HG03064 (cell line): Measurements from ENCODE around the gene FAAP20.
A peak's percentile ranks its signal among the peaks of the same experiment; 100 is the strongest.

Source experiments
- ATAC-seq: cut with Tn5 transposase; IDR thresholded peaks from one replicate; pipeline ENCODE4 v1.9.1; 2021; ENCODE audit warnings: low read depth; ENCODE audit not compliant: unreplicated experiment

Gene FAAP20

GRCh38 chr1:2230781-2231531 is 36.4 kb upstream of the FAAP20 start:
- no peak for ATAC-seq

- ATAC-seq = no peak
Observed at GRCh38 chr1:2229911-2230731, 35.5 kb upstream of the FAAP20 start.

GRCh38 chr1:2229037-2229864 is 34.7 kb upstream of the FAAP20 start:
- no peak for ATAC-seq

- ATAC-seq = no peak
Observed at GRCh38 chr1:2228694-2229036, 34.1 kb upstream of the FAAP20 start.

GRCh38 chr1:2228157-2228594 is 33.6 kb upstream of the FAAP20 start, which contains the start of gene SKI:
Gene SKI, plus strand, starts transcription at chr1:2228319. Its CDS starts 448 bp downstream, at chr1:2228767.
- no peak for ATAC-seq

GRCh38 chr1:2227346-2228156 is 33.0 kb upstream of the FAAP20 start:
- peak; percentile 86 for ATAC-seq

- no peak for ATAC-seq
Observed at GRCh38 chr1:2226525-2227345, 32.2 kb upstream of the FAAP20 start.

- ATAC-seq = no peak
Observed at GRCh38 chr1:2224631-2225428, 30.3 kb upstream of the FAAP20 start.

- ATAC-seq = no peak
Observed at GRCh38 chr1:2224170-2224584, 29.6 kb upstream of the FAAP20 start.

- ATAC-seq = no peak
Observed at GRCh38 chr1:2221271-2221670, 26.7 kb upstream of the FAAP20 start.

- ATAC-seq = no peak
Observed at GRCh38 chr1:2216767-2217058, 22.1 kb upstream of the FAAP20 start.

- ATAC-seq = no peak
Observed at GRCh38 chr1:2215909-2216766, 21.6 kb upstream of the FAAP20 start.

- no peak for ATAC-seq
Observed at GRCh38 chr1:2215329-2215728, 20.8 kb upstream of the FAAP20 start.

- ATAC-seq = no peak
Observed at GRCh38 chr1:2214541-2215241, 20.1 kb upstream of the FAAP20 start.

GRCh38 chr1:2213576-2214505 is 19.3 kb upstream of the FAAP20 start:
- ATAC-seq = no peak
